IPS DF 6.9 (cell line): ENCODE measurements around the gene WDR20.
A peak's percentile ranks its signal among the peaks of the same experiment; 100 is the strongest.

Experiments
- DNase-seq: peaks from one replicate; pipeline ENCODE4 v3.0.0-alpha.2; 2013; ENCODE audit warnings: low read depth, low spot score
- H3K27ac ChIP-seq: one replicate; pipeline ENCODE4 v1.5.1; 2013; ENCODE audit warnings: low read length, control low read depth
- H3K27me3 ChIP-seq: 2 replicates; pipeline ENCODE4 v1.6.1; 2013; ENCODE audit warnings: mild to moderate bottlenecking, low read length; ENCODE audit not compliant: control insufficient read depth, insufficient read depth
- H3K36me3 ChIP-seq: 2 replicates; pipeline ENCODE4 v1.6.1; 2013; ENCODE audit warnings: low read length; ENCODE audit not compliant: control insufficient read depth, insufficient read depth
- H3K4me1 ChIP-seq: 2 replicates; pipeline ENCODE4 v1.6.1; 2013; ENCODE audit warnings: low read length; ENCODE audit not compliant: control insufficient read depth, insufficient read depth
- H3K4me3 ChIP-seq: 2 replicates; pipeline ENCODE4 v1.5.1; 2013; ENCODE audit warnings: mild to moderate bottlenecking, low read length
- H3K9me3 ChIP-seq: 2 replicates; pipeline ENCODE4 v1.6.1; 2013; ENCODE audit warnings: low read length, inconsistent platforms; ENCODE audit not compliant: control insufficient read depth, insufficient read depth
- WGBS: extraction: QIAGEN DNeasy Blood & Tissue Kit; methylation state at CpG from one replicate; pipeline ENCODE4 v1.1.7; 2013; ENCODE audit warnings: mixed read lengths, missing lambda C conversion rate; ENCODE audit not compliant: insufficient read length, insufficient coverage; 5-methylcytosine and 5-hydroxymethylcytosine counted together

WDR20 gene

GRCh38 chr14:102139286-102140026 is at the start of gene WDR20:
TSS of gene WDR20 (plus strand) at chr14:102139897. CDS start at chr14:102139924, 27 bp downstream.
- WGBS = no CpG with 5 or more reads among the region's 64 CpGs
- H3K27me3 ChIP-seq = no peaks in the 10 kb centered on the region
- H3K36me3 ChIP-seq = no peaks in the 10 kb centered on the region
- peak; percentile 96 for DNase-seq
- H3K4me3 ChIP-seq = peak within 1 kb of the TSS; percentile 87
- H3K27ac ChIP-seq = no peak within 1 kb of the TSS
- no peaks in the 10 kb centered on the region for H3K9me3 ChIP-seq
- no peaks in the 10 kb centered on the region for H3K4me1 ChIP-seq

GRCh38 chr14:102090713-102091112 is 49.0 kb upstream of the WDR20 start:
- Histone ChIP-seq H3K4me1 (0 out of 2 replicates have a peak, but pooled peaks cover 1% of the 10 kb centered on the region), H3K9me3 (no peaks in the 10 kb centered on the region), H3K36me3 (no peaks in the 10 kb centered on the region), H3K27me3 (no peaks in the 10 kb centered on the region), H3K4me3 (no peak overlapping the region), H3K27ac (no peak overlapping the region)
- DNase-seq = no peak
- WGBS = no CpG with 5 or more reads among the region's 3 CpGs

GRCh38 chr14:102092806-102093205 is 46.9 kb upstream of the WDR20 start:
- no CpG with 5 or more reads among the region's 10 CpGs for WGBS
- Histone ChIP-seq H3K36me3 (no peaks in the 10 kb centered on the region), H3K9me3 (no peaks in the 10 kb centered on the region), H3K4me1 (peaks cover 7% of the 10 kb centered on the region), H3K4me3 (no peak overlapping the region), H3K27ac (no peak overlapping the region), H3K27me3 (no peaks in the 10 kb centered on the region)
- no peak for DNase-seq

GRCh38 chr14:102094101-102094500 is 45.6 kb upstream of the WDR20 start:
- WGBS = no CpG with 5 or more reads among the region's 7 CpGs
- H3K27ac ChIP-seq = no peak overlapping the region

GRCh38 chr14:102095231-102095870 is 44.3 kb upstream of the WDR20 start:
- Histone ChIP-seq H3K36me3 (no peaks in the 10 kb centered on the region), H3K4me1 (peaks cover 5% of the 10 kb centered on the region), H3K9me3 (no peaks in the 10 kb centered on the region), H3K27ac (no peak overlapping the region), H3K27me3 (no peaks in the 10 kb centered on the region), H3K4me3 (no peak overlapping the region)
- WGBS = no CpG with 5 or more reads among the region's 6 CpGs
- no peak for DNase-seq

More at GRCh38 chr14:102094101-102094500, 45.6 kb upstream of the WDR20 start:
- Histone ChIP-seq H3K36me3 (no peaks in the 10 kb centered on the region), H3K4me3 (no peak overlapping the region), H3K27me3 (no peaks in the 10 kb centered on the region), H3K4me1 (peaks cover 5% of the 10 kb centered on the region), H3K9me3 (no peaks in the 10 kb centered on the region)
- no peak for DNase-seq

GRCh38 chr14:102095871-102096568 is 43.7 kb upstream of the WDR20 start:
- no peaks in the 10 kb centered on the region for H3K36me3 ChIP-seq
- no peak overlapping the region for H3K4me3 ChIP-seq
- no peak overlapping the region for H3K27ac ChIP-seq
- H3K9me3 ChIP-seq = no peaks in the 10 kb centered on the region
- H3K27me3 ChIP-seq = no peaks in the 10 kb centered on the region
- DNase-seq = no peak
- peaks cover 5% of the 10 kb centered on the region for H3K4me1 ChIP-seq
- no CpG with 5 or more reads among the region's 8 CpGs for WGBS

GRCh38 chr14:102096569-102097188 is 43.0 kb upstream of the WDR20 start:
- H3K27me3 ChIP-seq = no peaks in the 10 kb centered on the region
- no peak overlapping the region for H3K4me3 ChIP-seq
- no peak overlapping the region for H3K27ac ChIP-seq
- H3K36me3 ChIP-seq = no peaks in the 10 kb centered on the region
- WGBS = no CpG with 5 or more reads among the region's 12 CpGs
- H3K9me3 ChIP-seq = no peaks in the 10 kb centered on the region
- H3K4me1 ChIP-seq = peaks cover 5% of the 10 kb centered on the region
- no peak for DNase-seq

- WGBS = no CpG with 5 or more reads among the region's 7 CpGs
- Histone ChIP-seq H3K4me3 (no peak overlapping the region), H3K27me3 (no peaks in the 10 kb centered on the region), H3K27ac (no peak overlapping the region), H3K9me3 (no peaks in the 10 kb centered on the region), H3K36me3 (no peaks in the 10 kb centered on the region), H3K4me1 (peaks cover 5% of the 10 kb centered on the region)
- DNase-seq = no peak
These were observed 42.1 kb upstream of the WDR20 start for GRCh38 chr14:102097441-102098135.

- DNase-seq = no peak
- Histone ChIP-seq H3K9me3 (no peaks in the 10 kb centered on the region), H3K36me3 (no peaks in the 10 kb centered on the region), H3K4me3 (no peak overlapping the region), H3K27ac (no peak overlapping the region), H3K27me3 (no peaks in the 10 kb centered on the region), H3K4me1 (no peaks in the 10 kb centered on the region)
- no CpG with 5 or more reads among the region's 10 CpGs for WGBS
These were observed 36.5 kb upstream of the WDR20 start for GRCh38 chr14:102103062-102103695.
